Lung (tissue), 12 donors: Measurements from ENCODE around the gene ADPRHL1. TPM values are rescaled to one million over a fixed set of nuclear protein-coding genes. Genes with fewer than 3 reads are reported as not detected.

Source experiments
- ATAC-seq: fragments of 200-7000 bp; cut with Tn5 transposase; one replicate; pipeline ENCODE4 v1.9.1; 2020; ENCODE audit warnings: moderate number of reproducible peaks; ENCODE audit not compliant: insufficient read depth, low FRiP score
- DNase-seq, 3 donors: peaks; one replicate each; pipeline ENCODE4 v3.0.0-alpha.2; 2013 to 2017
- H3K27ac ChIP-seq, 2 donors: one replicate each; pipeline ENCODE4 v1.5.1; 2013; ENCODE audit warnings: mild to moderate bottlenecking in 2 of 2, moderate library complexity in 2 of 2, control low read depth in 1 of 2, inconsistent platforms in 1 of 2, low read depth in 1 of 2, low read length in 1 of 2
- H3K27me3 ChIP-seq, 3 donors: one replicate each; pipeline ENCODE4 v1.5.1; 2013; ENCODE audit warnings: low read length in 2 of 3; ENCODE audit not compliant: control insufficient read depth in 3 of 3, insufficient read depth in 3 of 3
- H3K36me3 ChIP-seq, 4 donors: one replicate each; pipeline ENCODE4 v1.5.1; 2013; ENCODE audit warnings: low read length in 4 of 4, mild to moderate bottlenecking in 1 of 4, moderate library complexity in 1 of 4; ENCODE audit not compliant: control insufficient read depth in 4 of 4, insufficient read depth in 4 of 4
- H3K4me1 ChIP-seq, 5 donors: one replicate each; pipeline ENCODE4 v1.5.1; 2013; ENCODE audit warnings: low read length in 5 of 5, mild to moderate bottlenecking in 2 of 5, moderate library complexity in 1 of 5; ENCODE audit not compliant: control insufficient read depth in 5 of 5, insufficient read depth in 5 of 5
- H3K4me3 ChIP-seq: one replicate; pipeline ENCODE4 v1.5.1; 2013; ENCODE audit warnings: mild to moderate bottlenecking, control low read depth, moderate library complexity
- H3K9ac ChIP-seq, 2 donors: one replicate each; pipeline ENCODE4 v1.5.1; 2013; ENCODE audit warnings: low read length in 2 of 2, control low read depth in 1 of 2; ENCODE audit not compliant: insufficient read depth in 1 of 2
- H3K9me3 ChIP-seq, 4 donors: one replicate each; pipeline ENCODE4 v1.5.1; 2013; ENCODE audit warnings: low read length in 3 of 4, mild to moderate bottlenecking in 1 of 4, moderate library complexity in 1 of 4; ENCODE audit not compliant: control insufficient read depth in 4 of 4, insufficient read depth in 3 of 4
- WGBS, 2 donors: extraction: QIAGEN DNeasy Blood & Tissue Kit; methylation state at CpG; one replicate each; pipeline ENCODE4 v1.1.7; 2013; 5-methylcytosine and 5-hydroxymethylcytosine counted together
- polyA plus RNA-seq, 2 donors: library from polyadenylated mRNA; stranded (reverse); fragments of 200-250 nt; gene quantifications; one replicate each; pipeline ENCODE4 v1.2.1, GENCODE V29; 2013
- total RNA-seq, 2 donors: library from RNA; depleted of rRNA in 1 of 2; stranded (reverse); fragments of >200 nt in 1 of 2; gene quantifications; one replicate each; pipeline ENCODE4 v1.2.1, GENCODE V29; 2014 to 2021
- TF ChIP-seq, protein P1 (sequence below): IDR thresholded peaks from 2 replicates; pipeline ENCODE4 v1.5.1; 2012; ENCODE audit warnings: mild to moderate bottlenecking; ENCODE audit errors: control extremely low read depth, extremely low read depth
- donor health status: control.
- donor health status: control.
- donor health status: Bipolar disorder and iron deficiency.
- donor health status: healthy.
- donor health status: DM: yes; HTN: yes; CAD: no.

The ADPRHL1 gene
- total and polyA plus RNA-seq, 4 donors: 0.83 to 4.9 (median 1.3) TPM

DNA sequence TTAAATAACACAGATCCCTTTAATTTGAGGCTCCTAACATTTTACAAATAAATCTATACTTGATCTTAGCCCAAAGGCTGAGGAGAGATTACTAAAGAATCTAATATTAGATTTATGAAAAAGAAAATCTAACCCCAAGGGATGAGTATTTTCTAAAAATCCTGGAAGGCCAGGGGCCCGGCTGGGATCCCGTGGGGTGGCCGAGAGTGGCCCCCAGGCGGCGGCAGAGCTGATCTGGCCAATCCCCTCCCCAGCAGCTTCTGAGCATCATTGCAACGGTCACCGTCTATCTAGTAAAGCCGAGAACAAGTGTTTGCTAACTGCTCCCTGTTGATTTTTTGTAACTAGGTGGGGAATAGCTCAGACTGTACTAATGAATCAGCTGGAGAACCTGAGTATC is 37.5 kb downstream of the ADPRHL1 start:
- TF ChIP-seq, protein P1, sequence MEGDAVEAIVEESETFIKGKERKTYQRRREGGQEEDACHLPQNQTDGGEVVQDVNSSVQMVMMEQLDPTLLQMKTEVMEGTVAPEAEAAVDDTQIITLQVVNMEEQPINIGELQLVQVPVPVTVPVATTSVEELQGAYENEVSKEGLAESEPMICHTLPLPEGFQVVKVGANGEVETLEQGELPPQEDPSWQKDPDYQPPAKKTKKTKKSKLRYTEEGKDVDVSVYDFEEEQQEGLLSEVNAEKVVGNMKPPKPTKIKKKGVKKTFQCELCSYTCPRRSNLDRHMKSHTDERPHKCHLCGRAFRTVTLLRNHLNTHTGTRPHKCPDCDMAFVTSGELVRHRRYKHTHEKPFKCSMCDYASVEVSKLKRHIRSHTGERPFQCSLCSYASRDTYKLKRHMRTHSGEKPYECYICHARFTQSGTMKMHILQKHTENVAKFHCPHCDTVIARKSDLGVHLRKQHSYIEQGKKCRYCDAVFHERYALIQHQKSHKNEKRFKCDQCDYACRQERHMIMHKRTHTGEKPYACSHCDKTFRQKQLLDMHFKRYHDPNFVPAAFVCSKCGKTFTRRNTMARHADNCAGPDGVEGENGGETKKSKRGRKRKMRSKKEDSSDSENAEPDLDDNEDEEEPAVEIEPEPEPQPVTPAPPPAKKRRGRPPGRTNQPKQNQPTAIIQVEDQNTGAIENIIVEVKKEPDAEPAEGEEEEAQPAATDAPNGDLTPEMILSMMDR: no peak
- Histone ChIP-seq H3K27ac (peak overlapping the region in 1 of 2 donors; percentile 63), H3K4me3 (no peak overlapping the region), H3K9me3 (peaks cover 0 to 2% (median 0%) of the 10 kb centered on the region in 4 donors), H3K9ac (no peak overlapping the region), H3K36me3 (no peaks in the 10 kb centered on the region), H3K4me1 (peaks cover 0 to 16% (median 5%) of the 10 kb centered on the region in 5 donors), H3K27me3 (peaks cover 0 to 4% (median 0%) of the 10 kb centered on the region in 3 donors)
- ATAC-seq (no peak), DNase-seq (no peak)
- 76 to 79% methylated on average over 8 of the region's 8 CpGs for WGBS, 2 donors

DNA sequence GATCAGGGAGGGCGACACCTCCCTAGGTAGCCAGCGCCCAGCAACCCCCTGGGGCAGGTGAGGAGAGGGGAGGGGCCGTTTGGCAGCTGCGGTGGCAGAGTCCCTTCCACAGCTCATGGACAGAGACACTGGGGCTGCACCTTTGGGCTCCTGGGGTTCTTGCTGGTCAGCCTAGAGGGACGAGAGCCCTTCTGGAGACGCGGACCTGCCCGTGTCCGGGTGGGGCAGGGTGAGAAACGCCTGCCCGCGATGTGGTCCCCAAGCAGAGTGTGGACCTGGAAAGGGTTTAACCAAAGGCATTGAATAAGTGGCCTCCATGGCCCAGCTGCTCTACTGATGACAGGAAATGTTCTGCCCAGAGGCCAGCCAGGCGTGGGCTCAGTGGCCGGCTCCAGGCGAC is 38.3 kb downstream of the ADPRHL1 start:
- no peaks in the 10 kb centered on the region for H3K36me3 ChIP-seq
- H3K4me1 ChIP-seq: peaks cover 0 to 23% (median 5%) of the 10 kb centered on the region in 5 donors
- 90 to 94% methylated on average over 15 of the region's 15 CpGs for WGBS, 2 donors
- no peak overlapping the region for H3K9ac ChIP-seq
- no peak overlapping the region for H3K4me3 ChIP-seq
- ATAC-seq (no peak), DNase-seq (no peak)
- peak overlapping the region in 1 of 2 donors; percentile 76 for H3K27ac ChIP-seq
- peaks cover 0 to 4% (median 0%) of the 10 kb centered on the region in 3 donors for H3K27me3 ChIP-seq
- TF ChIP-seq, protein P1: no peak
- peaks cover 0 to 2% (median 0%) of the 10 kb centered on the region in 4 donors for H3K9me3 ChIP-seq

DNA sequence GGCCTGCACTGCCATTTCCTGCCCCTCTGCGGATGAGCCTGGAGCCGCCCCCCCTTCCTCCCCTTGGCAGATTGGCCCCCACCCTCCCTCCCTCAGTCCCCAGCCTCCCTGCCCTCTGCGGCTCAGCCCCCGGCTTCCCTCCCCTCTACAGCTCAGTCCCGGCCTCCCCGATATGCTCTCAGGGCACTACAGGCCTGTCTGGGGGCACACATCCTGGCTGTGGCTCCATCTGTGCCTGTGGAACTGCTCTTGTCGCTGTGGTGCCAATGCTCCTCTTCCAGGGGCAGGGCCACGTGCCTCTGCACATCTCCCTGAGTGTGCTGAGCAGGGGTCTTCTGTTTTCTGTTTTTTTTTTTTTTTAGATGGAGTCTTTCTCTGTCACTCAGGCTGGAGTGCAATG is 39.0 kb downstream of the ADPRHL1 start:
- peaks cover 0 to 27% (median 5%) of the 10 kb centered on the region in 5 donors for H3K4me1 ChIP-seq
- no peak for DNase-seq
- no peak for ATAC-seq
- peak overlapping the region in 1 of 2 donors; percentile 76 for H3K27ac ChIP-seq
- TF ChIP-seq, protein P1: no peak
- H3K9me3 ChIP-seq: peaks cover 0 to 2% (median 0%) of the 10 kb centered on the region in 4 donors
- no peak overlapping the region for H3K9ac ChIP-seq
- H3K36me3 ChIP-seq: no peaks in the 10 kb centered on the region
- peaks cover 0 to 4% (median 0%) of the 10 kb centered on the region in 3 donors for H3K27me3 ChIP-seq
- no peak overlapping the region for H3K4me3 ChIP-seq
- WGBS, 2 donors: 78 to 85% methylated on average over 8 of the region's 8 CpGs

DNA sequence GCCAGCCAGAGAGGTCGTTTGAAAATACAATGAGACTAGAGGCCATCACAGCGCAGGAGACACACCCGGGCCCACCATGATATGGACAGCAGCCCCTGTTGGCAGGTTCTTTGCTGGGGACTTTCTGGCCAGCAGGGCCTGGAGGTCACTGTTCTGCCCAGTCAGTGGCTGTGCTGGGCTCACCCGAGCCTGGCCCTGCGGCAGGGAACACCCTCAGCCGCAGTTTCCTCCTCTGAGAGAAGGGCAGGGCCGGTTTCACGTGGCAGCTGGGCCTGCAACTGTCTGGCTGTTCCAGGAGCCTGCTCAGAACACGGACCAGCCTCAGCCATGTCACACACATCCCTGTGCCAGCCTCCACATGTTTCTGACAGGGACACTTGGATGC is 39.4 kb downstream of the ADPRHL1 start:
- Histone ChIP-seq H3K27ac (peak overlapping the region in 1 of 2 donors; percentile 76), H3K9ac (no peak overlapping the region), H3K27me3 (peaks cover 0 to 4% (median 0%) of the 10 kb centered on the region in 3 donors), H3K9me3 (peaks cover 0 to 2% (median 0%) of the 10 kb centered on the region in 4 donors), H3K36me3 (no peaks in the 10 kb centered on the region), H3K4me3 (no peak overlapping the region), H3K4me1 (peaks cover 0 to 27% (median 5%) of the 10 kb centered on the region in 5 donors)
- DNase-seq (no peak), ATAC-seq (no peak)
- TF ChIP-seq, protein P1: no peak
- 68 to 70% methylated on average over 9 of the region's 9 CpGs for WGBS, 2 donors
